Measurements from ENCODE around the gene MRPL12. TPM values are rescaled to one million over a fixed set of nuclear protein-coding genes. Genes with fewer than 3 reads are reported as not detected.
A peak's percentile ranks its signal among the peaks of the same experiment; 100 is the strongest.

MRPL12 gene
- total RNA-seq, 3 donors from 2014 or later (not counting 1 experiment from before 2014, with no cell fraction given) = 16.3 to 24.4 (median 17.5) TPM

DNA sequence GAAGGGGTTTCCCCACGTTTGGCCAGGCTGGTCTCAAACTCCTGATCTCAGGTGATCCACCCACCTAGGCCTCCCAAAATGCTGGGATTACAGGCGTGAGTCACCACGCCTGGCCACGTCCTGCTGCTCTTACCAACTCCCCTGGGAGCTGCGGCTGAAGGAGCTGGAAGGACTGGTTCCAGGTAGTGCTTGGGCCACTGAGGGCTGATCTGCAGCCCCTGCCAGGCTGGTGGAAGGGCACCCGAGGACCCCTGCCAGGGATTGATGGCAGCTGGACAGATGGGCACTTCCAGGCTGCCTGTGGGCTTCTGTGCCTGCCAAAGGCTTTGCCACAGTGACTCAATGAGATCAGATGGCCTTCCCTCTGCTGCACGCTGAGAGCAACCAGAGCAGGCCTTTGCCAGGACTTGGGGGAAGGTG lies 39.1 kb upstream of the MRPL12 start:
- Histone ChIP-seq H3K4me3 (ENCODE audit: low read length) (no peak overlapping the region), H3K27ac (ENCODE audit: low read length) (no peak overlapping the region), H3K4me1 (ENCODE audit: control insufficient read depth, insufficient read depth, low read length) (peaks cover 41% of the 10 kb centered on the region), H3K9me3 (ENCODE audit: control insufficient read depth, insufficient read depth, low read length) (no peaks in the 10 kb centered on the region), H3K27me3 (ENCODE audit: control insufficient read depth, insufficient read depth, low read length) (no peaks in the 10 kb centered on the region), H3K36me3 (ENCODE audit: control insufficient read depth, insufficient read depth, low read length) (peaks cover 2% of the 10 kb centered on the region)
- 80% methylated on average over 7 of the region's 7 CpGs for WGBS (ENCODE audit: insufficient coverage)
- H3K27ac Mint-ChIP-seq = no peak overlapping the region
- TF ChIP-seq, protein P1, sequence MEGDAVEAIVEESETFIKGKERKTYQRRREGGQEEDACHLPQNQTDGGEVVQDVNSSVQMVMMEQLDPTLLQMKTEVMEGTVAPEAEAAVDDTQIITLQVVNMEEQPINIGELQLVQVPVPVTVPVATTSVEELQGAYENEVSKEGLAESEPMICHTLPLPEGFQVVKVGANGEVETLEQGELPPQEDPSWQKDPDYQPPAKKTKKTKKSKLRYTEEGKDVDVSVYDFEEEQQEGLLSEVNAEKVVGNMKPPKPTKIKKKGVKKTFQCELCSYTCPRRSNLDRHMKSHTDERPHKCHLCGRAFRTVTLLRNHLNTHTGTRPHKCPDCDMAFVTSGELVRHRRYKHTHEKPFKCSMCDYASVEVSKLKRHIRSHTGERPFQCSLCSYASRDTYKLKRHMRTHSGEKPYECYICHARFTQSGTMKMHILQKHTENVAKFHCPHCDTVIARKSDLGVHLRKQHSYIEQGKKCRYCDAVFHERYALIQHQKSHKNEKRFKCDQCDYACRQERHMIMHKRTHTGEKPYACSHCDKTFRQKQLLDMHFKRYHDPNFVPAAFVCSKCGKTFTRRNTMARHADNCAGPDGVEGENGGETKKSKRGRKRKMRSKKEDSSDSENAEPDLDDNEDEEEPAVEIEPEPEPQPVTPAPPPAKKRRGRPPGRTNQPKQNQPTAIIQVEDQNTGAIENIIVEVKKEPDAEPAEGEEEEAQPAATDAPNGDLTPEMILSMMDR (IDR thresholded peaks at IDR 0.05) = no peak
- no peaks in the 10 kb centered on the region for H3K36me3 Mint-ChIP-seq
- H3K9me3 Mint-ChIP-seq = no peaks in the 10 kb centered on the region
- H3K4me1 Mint-ChIP-seq = peaks cover 15 to 23% of the 10 kb centered on the region in 2 donors
- no peak for ATAC-seq
- no peak overlapping the region for H3K4me3 Mint-ChIP-seq
- DNase-seq = no peak
- no peaks in the 10 kb centered on the region for H3K27me3 Mint-ChIP-seq (ENCODE audit: low read depth in 2 of 2)
- intact Hi-C loops (cut with micrococcal nuclease) = no loop called here

DNA sequence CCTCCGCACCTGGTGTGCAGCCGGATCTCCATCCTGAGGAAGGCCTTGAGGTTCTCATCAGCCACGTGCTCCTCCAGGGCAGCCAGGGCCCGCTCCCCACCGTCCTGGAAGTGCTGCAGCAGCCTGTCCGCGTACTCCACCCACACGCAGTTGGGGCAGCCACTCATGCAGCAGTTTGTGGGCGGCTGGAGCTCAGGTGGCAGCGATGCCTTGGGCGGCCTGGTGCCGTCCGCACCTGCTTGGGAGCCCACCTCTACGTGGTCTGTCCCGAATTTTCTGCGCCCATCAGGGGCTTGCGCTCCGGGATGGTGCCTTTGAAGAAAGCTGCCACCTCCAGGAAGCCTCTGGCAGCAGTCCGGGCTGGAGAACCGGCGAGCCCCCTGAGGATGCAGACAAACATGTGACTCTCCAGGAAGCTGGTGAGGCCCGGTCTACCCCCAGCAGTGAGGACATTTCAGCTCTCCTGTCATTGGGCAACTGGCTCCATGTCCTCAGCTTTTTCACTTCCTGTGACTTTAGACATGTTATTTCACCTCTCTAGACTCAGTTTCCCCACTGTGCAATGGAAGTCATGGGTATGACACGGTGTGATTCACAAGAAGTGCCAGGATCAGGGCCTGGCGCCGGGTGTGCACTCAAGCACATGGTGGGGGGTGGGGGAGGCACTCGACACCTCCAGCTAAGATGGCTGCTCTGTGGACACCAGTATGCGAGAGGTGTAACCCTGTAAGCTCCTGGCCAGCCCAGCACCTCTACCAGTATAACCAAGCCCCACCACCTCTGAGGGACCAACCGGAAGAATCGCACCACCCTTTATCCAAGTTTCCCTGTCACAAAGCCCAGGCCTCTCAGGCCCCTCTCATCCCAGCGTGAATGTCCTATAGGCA lies 37.7 kb upstream of the MRPL12 start:
- H3K27me3 Mint-ChIP-seq (ENCODE audit: low read depth in 2 of 2) = no peaks in the 10 kb centered on the region
- intact Hi-C loops (cut with micrococcal nuclease) = loop anchor here (5.0 kb wide), 1 partner anchor 37 kb away; the partner anchor contains the start of gene MRPL12
- no peaks in the 10 kb centered on the region for H3K9me3 Mint-ChIP-seq

DNA sequence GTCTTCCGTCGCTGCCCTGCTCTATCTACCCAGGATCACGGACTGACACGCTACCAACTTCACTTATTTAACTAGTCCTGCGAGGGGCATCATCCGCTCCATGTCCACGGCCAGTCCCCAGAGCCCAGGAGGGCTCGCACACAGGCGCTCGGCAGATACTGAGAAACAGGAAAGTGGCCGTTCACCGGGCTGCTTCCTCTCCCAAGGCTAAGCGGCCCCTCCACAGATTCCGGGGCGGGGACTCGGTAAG lies 37.1 kb upstream of the MRPL12 start:
- Mint-ChIP-seq H3K9me3 (no peaks in the 10 kb centered on the region), H3K4me1 (peaks cover 15 to 23% of the 10 kb centered on the region in 2 donors), H3K36me3 (no peaks in the 10 kb centered on the region), H3K27ac (peak overlapping the region; percentile 89 to 94), H3K4me3 (peak overlapping the region; percentile 94), H3K27me3 (ENCODE audit: low read depth in 2 of 2) (no peaks in the 10 kb centered on the region)
- TF ChIP-seq, protein P1 (IDR thresholded peaks at IDR 0.05) = no peak
- Histone ChIP-seq H3K4me3 (ENCODE audit: low read length) (peak overlapping the region; percentile 89), H3K4me1 (ENCODE audit: control insufficient read depth, insufficient read depth, low read length) (peaks cover 41% of the 10 kb centered on the region), H3K27me3 (ENCODE audit: control insufficient read depth, insufficient read depth, low read length) (no peaks in the 10 kb centered on the region), H3K36me3 (ENCODE audit: control insufficient read depth, insufficient read depth, low read length) (peaks cover 15% of the 10 kb centered on the region), H3K27ac (ENCODE audit: low read length) (peak overlapping the region; percentile 83), H3K9me3 (ENCODE audit: control insufficient read depth, insufficient read depth, low read length) (no peaks in the 10 kb centered on the region)
- intact Hi-C loops (cut with micrococcal nuclease) = loop anchor here (5.0 kb wide), 1 partner anchor 36 kb away; the partner anchor contains the start of gene MRPL12
- DNase-seq (peak in 1 of 2 donors; percentile 58), ATAC-seq (peak; percentile 22 to 47 (median 27))
- WGBS (ENCODE audit: insufficient coverage) = under 1% methylated on average over 16 of the region's 16 CpGs

More for the DNA sequence above, 37.7 kb upstream of the MRPL12 start:
- H3K4me1 ChIP-seq (ENCODE audit: control insufficient read depth, insufficient read depth, low read length) = peaks cover 41% of the 10 kb centered on the region
- TF ChIP-seq, protein P1 (IDR thresholded peaks at IDR 0.05) = no peak
- H3K27ac ChIP-seq (ENCODE audit: low read length) = peak overlapping the region; percentile 83
- WGBS (ENCODE audit: insufficient coverage) = 53% methylated on average over 29 of the region's 30 CpGs
- H3K9me3 ChIP-seq (ENCODE audit: control insufficient read depth, insufficient read depth, low read length) = no peaks in the 10 kb centered on the region
- H3K36me3 ChIP-seq (ENCODE audit: control insufficient read depth, insufficient read depth, low read length) = peaks cover 11% of the 10 kb centered on the region
- H3K4me3 ChIP-seq (ENCODE audit: low read length) = peak overlapping the region; percentile 89
- Mint-ChIP-seq H3K4me3 (peak overlapping the region; percentile 94), H3K27ac (peak overlapping the region; percentile 89 to 94), H3K36me3 (no peaks in the 10 kb centered on the region), H3K4me1 (peaks cover 15 to 23% of the 10 kb centered on the region in 2 donors)
- H3K27me3 ChIP-seq (ENCODE audit: control insufficient read depth, insufficient read depth, low read length) = no peaks in the 10 kb centered on the region
- DNase-seq (peak; percentile 33 to 64), ATAC-seq (peak; percentile 23 to 35 (median 33))

All from natural killer cell (primary cell).